Pancreas (tissue), 10 donors: ENCODE data around the gene DCAF11. TPM values are rescaled to one million over a fixed set of nuclear protein-coding genes. Genes with fewer than 3 reads are reported as not detected.

Experiments used
- ATAC-seq, 4 donors: fragments of 200-7000 bp; cut with Tn5 transposase; one replicate each; pipeline versions ENCODE4 v1.8.0 to v1.9.1; 2020; ENCODE audit warnings: mild to moderate bottlenecking in 4 of 4, moderate library complexity in 4 of 4
- DNase-seq, 6 donors: peaks; one replicate each; pipeline ENCODE4 v3.0.0-alpha.2; 2020
- FAIRE-seq: peaks from 2 replicates; lab custom pipeline; 2012; peaks lifted over from hg19 to GRCh38; lab: Jason Lieb, UNC
- H3K27ac ChIP-seq, 4 donors: fragments of 200-600 bp; sonication (generic); 1 replicate in 3 of 4; 2 replicates in 1 of 4; pipeline versions ENCODE4 v1.5.0 to v1.8.0; 2020
- H3K27me3 ChIP-seq, 4 donors: fragments of 200-600 bp; one replicate each; pipeline ENCODE4 v1.8.0; 2021
- H3K36me3 ChIP-seq, 3 donors: fragments of 200-600 bp; sonication (generic) in 1 of 3; one replicate each; pipeline versions ENCODE4 v1.5.0 to v1.8.0; 2020 to 2021
- H3K4me1 ChIP-seq, 3 donors: fragments of 200-600 bp; one replicate each; pipeline ENCODE4 v1.8.0; 2021
- H3K4me3 ChIP-seq, 4 donors: fragments of 200-600 bp; sonication (generic) in 2 of 4; one replicate each; pipeline versions ENCODE4 v1.5.0 to v1.8.0; 2020 to 2021
- H3K9me3 ChIP-seq, 4 donors: fragments of 200-600 bp; one replicate each; pipeline ENCODE4 v1.8.0; 2021
- CTCF ChIP-seq, 4 donors: fragments of 200-600 bp; sonication (generic) in 3 of 4; IDR thresholded peaks; one replicate each; pipeline versions ENCODE4 v1.5.0 to v1.8.0; 2021; ENCODE audit warnings: antibody characterized with exemption in 4 of 4
- WGBS, 2 donors: extraction: QIAGEN DNeasy Blood & Tissue Kit; methylation state at CpG; one replicate each; pipeline ENCODE4 v1.1.7; 2013; 5-methylcytosine and 5-hydroxymethylcytosine counted together
- intact Hi-C, 3 donors: fragments of 100-400 bp; cut with DNase I; formaldehyde crosslinking; loops; one replicate each; pipeline versions ENCODE4 v1.11.1 to v1.14.2; 2022
- polyA plus RNA-seq, 2 donors: library from polyadenylated mRNA; stranded (reverse); fragments of 200-250 nt; gene quantifications; one replicate each; pipeline ENCODE4 v1.2.3, GENCODE V29; 2013
- total RNA-seq, 6 donors: library from RNA; stranded (reverse); fragmentation: NEBNext Ultra II Directional in 4 of 6; extraction: Animal tissue kit (Norgen Biotek cat#: 25700) in 4 of 6; gene quantifications; one replicate each; pipeline versions ENCODE4 v1.2.1 to v1.2.4, GENCODE V29; 2021 to 2023
- donor health status: healthy with polysubstance abuse.
- donor health status: DM: no; HTN: no; CAD: no; lungs with moderate emphysema.
- donor health status: DM: no; HTN: no; CAD: no.
- donor health status: control.
- donor health status: control.
- donor health status: Bipolar disorder and iron deficiency.
- donor health status: DM: yes; HTN: yes; CAD: no.
- donor health status: DM: no; HTN: no; CAD: no.
- donor health status: DM: no; HTN: no; CAD: no.
- donor health status: DM: yes; HTN: yes; CAD: no.

DCAF11 gene
- total and polyA plus RNA-seq, 8 donors = 34.2 to 78.9 (median 56.0) TPM

- H3K27me3 ChIP-seq = no peaks in the 10 kb centered on the region
- DNase-seq (peak in 2 of 6 donors; percentile 38 to 41), FAIRE-seq (no peak), ATAC-seq (no peak)
- no peaks in the 10 kb centered on the region for H3K36me3 ChIP-seq
- H3K4me3 ChIP-seq = no peak overlapping the region
- WGBS, 2 donors = 91 to 92% methylated on average over 12 of the region's 12 CpGs
- TF ChIP-seq CTCF (IDR thresholded peaks at IDR 0.05) = no peak
- peaks cover 0 to 3% (median 0%) of the 10 kb centered on the region in 3 donors for H3K4me1 ChIP-seq
- H3K27ac ChIP-seq = no peak overlapping the region
- intact Hi-C loops = no loop called here
- H3K9me3 ChIP-seq = no peaks in the 10 kb centered on the region
Measured at GRCh38 chr14:24067133-24068082, 47.2 kb upstream of the DCAF11 start.

GRCh38 chr14:24068711-24069410 lies 45.7 kb upstream of the DCAF11 start:
- no peak for FAIRE-seq
- WGBS, 2 donors = 83 to 84% methylated on average over 10 of the region's 10 CpGs

GRCh38 chr14:24069411-24069735 lies 45.2 kb upstream of the DCAF11 start:
- Histone ChIP-seq H3K9me3 (no peaks in the 10 kb centered on the region), H3K27ac (no peak overlapping the region), H3K36me3 (no peaks in the 10 kb centered on the region), H3K4me1 (peaks cover 0 to 5% (median 0%) of the 10 kb centered on the region in 3 donors), H3K4me3 (no peak overlapping the region), H3K27me3 (no peaks in the 10 kb centered on the region)
- no peak for ATAC-seq
- intact Hi-C loops = no loop called here
- no peak for TF ChIP-seq CTCF (IDR thresholded peaks at IDR 0.05)
- peak in 1 of 6 donors; percentile 49 for DNase-seq
- no peak for FAIRE-seq
- 82 to 88% methylated on average over 6 of the region's 6 CpGs for WGBS, 2 donors

More at GRCh38 chr14:24068711-24069410, 45.7 kb upstream of the DCAF11 start:
- intact Hi-C loops = no loop called here
- Histone ChIP-seq H3K4me1 (peaks cover 0 to 5% (median 0%) of the 10 kb centered on the region in 3 donors), H3K4me3 (no peak overlapping the region), H3K27ac (no peak overlapping the region), H3K27me3 (no peaks in the 10 kb centered on the region), H3K36me3 (no peaks in the 10 kb centered on the region), H3K9me3 (no peaks in the 10 kb centered on the region)
- DNase-seq (peak in 2 of 6 donors; percentile 53 to 61), ATAC-seq (no peak)
- TF ChIP-seq CTCF (IDR thresholded peaks at IDR 0.05) = no peak

GRCh38 chr14:24070285-24071143 lies 44.1 kb upstream of the DCAF11 start:
- ATAC-seq (no peak), FAIRE-seq (no peak), DNase-seq (no peak)
- no peak for TF ChIP-seq CTCF (IDR thresholded peaks at IDR 0.05)
- intact Hi-C loops = no loop called here
- Histone ChIP-seq H3K27ac (no peak overlapping the region), H3K4me1 (peaks cover 0 to 5% (median 0%) of the 10 kb centered on the region in 3 donors), H3K27me3 (no peaks in the 10 kb centered on the region), H3K36me3 (no peaks in the 10 kb centered on the region), H3K9me3 (no peaks in the 10 kb centered on the region), H3K4me3 (no peak overlapping the region)
- WGBS, 2 donors = 85 to 89% methylated on average over 10 of the region's 10 CpGs
